Fibroblast of lung (primary cell): ENCODE measurements around the gene FCHO1.

Source experiments
- CTCF ChIP-seq, 2 donors: IDR thresholded peaks in 1 of 2; conservative IDR thresholded peaks in 1 of 2; 1 replicate in 1 of 2; 2 replicates in 1 of 2; pipeline ENCODE4 v1.5.1; 2011 to 2012; ENCODE audit warnings: low read length in 2 of 2, control low read depth in 1 of 2, inconsistent platforms in 1 of 2, low read depth in 1 of 2, mild to moderate bottlenecking in 1 of 2
- EZH2 ChIP-seq: IDR thresholded peaks from 2 replicates; pipeline ENCODE4 v1.5.1; 2012; ENCODE audit warnings: low read length, control low read depth, mild to moderate bottlenecking; ENCODE audit errors: missing control alignments

- TF ChIP-seq EZH2 (no peak), CTCF (conservative IDR thresholded peaks at IDR 0.05 in 1 of 2, IDR thresholded peaks at IDR 0.05 in 1 of 2; ENCODE audit: low read depth in 1 of 2, low read length in 2 of 2) (no peak)
These were observed 4.8 kb downstream of the FCHO1 start for GRCh38 chr19:17755977-17756670.
